Bronchial epithelial cell (primary cell): ENCODE data around the gene COPS7A. TPM values are rescaled to one million over a fixed set of nuclear protein-coding genes. Genes with fewer than 3 reads are reported as not detected.

Source experiments
- DNase-seq: peaks from one replicate; pipeline ENCODE4 v3.0.0-alpha.2; 2010; ENCODE audit warnings: low read depth
- FAIRE-seq: peaks from 2 replicates; lab custom pipeline; 2011; peaks lifted over from hg19 to GRCh38; lab: Jason Lieb, UNC
- H3K27me3 ChIP-seq: 2 replicates; pipeline ENCODE4 v1.5.1; 2011; ENCODE audit warnings: low read length; ENCODE audit not compliant: control insufficient read depth, insufficient read depth
- H3K36me3 ChIP-seq: 2 replicates; pipeline ENCODE4 v1.5.1; 2011; ENCODE audit warnings: low read length; ENCODE audit not compliant: control insufficient read depth, insufficient read depth
- H3K4me3 ChIP-seq: 2 replicates; pipeline ENCODE4 v1.5.1; 2011; ENCODE audit warnings: mild to moderate bottlenecking, low read depth, low read length, control low read depth
- total RNA-seq: library from RNA; depleted of rRNA; stranded (reverse); fragments of >200 nt; gene quantifications from 2 replicates; pipeline ENCODE4 v1.2.1, GENCODE V29; 2014
- TF ChIP-seq, protein P1 (sequence below): IDR thresholded peaks from 2 replicates; pipeline ENCODE4 v1.5.1; 2011; ENCODE audit warnings: mild to moderate bottlenecking, moderate library complexity, low read length, control low read depth, inconsistent platforms; ENCODE audit not compliant: insufficient read depth, severe bottlenecking

Gene COPS7A
- total RNA-seq, 1 donor from 2014 or later, result 63.7 TPM

DNA sequence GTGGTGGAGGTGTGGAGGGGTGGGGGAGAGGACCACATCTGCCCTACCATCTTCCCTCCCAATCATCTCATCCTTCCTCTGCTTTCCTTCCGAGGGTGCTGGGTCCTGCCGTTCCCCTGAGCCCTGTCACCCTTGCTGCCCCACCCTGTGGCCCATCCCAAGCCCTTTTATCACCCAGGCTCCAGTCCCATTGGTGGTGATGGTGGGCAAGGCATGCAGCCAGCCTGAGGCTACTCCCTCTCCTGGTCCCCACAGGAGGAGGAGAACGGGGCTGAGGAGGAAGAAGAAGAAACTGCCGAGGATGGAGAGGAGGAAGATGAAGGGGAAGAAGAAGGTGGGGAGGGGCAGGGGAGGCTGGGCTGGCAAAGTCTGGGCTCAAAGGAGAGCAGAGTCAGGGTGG, 45.8 kb downstream of the COPS7A start:
- no peak for FAIRE-seq
- H3K27me3 ChIP-seq, result no peaks in the 10 kb centered on the region

DNA sequence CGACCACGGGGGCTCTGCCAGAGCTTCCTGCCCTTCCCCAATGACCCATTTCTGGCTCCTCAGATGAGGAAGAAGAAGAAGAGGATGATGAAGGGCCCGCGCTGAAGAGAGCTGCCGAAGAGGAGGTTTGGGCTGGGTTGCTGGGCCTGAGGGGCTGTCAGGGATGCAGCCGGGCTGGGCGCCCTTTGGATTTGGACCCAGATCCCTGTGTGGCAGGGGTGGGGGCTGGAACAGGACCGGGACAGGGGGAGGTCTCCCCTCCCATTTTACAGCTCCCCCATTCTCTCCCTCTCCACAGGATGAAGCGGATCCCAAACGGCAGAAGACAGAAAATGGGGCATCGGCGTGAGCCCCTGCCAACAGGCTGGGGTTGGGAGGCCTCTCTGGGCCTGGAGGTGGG, 46.2 kb downstream of the COPS7A start:
- no peak for FAIRE-seq
- DNase-seq, result no peak
- Histone ChIP-seq H3K4me3 (no peak overlapping the region), H3K27me3 (no peaks in the 10 kb centered on the region), H3K36me3 (peaks cover 7% of the 10 kb centered on the region)
- TF ChIP-seq, protein P1, sequence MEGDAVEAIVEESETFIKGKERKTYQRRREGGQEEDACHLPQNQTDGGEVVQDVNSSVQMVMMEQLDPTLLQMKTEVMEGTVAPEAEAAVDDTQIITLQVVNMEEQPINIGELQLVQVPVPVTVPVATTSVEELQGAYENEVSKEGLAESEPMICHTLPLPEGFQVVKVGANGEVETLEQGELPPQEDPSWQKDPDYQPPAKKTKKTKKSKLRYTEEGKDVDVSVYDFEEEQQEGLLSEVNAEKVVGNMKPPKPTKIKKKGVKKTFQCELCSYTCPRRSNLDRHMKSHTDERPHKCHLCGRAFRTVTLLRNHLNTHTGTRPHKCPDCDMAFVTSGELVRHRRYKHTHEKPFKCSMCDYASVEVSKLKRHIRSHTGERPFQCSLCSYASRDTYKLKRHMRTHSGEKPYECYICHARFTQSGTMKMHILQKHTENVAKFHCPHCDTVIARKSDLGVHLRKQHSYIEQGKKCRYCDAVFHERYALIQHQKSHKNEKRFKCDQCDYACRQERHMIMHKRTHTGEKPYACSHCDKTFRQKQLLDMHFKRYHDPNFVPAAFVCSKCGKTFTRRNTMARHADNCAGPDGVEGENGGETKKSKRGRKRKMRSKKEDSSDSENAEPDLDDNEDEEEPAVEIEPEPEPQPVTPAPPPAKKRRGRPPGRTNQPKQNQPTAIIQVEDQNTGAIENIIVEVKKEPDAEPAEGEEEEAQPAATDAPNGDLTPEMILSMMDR, result no peak

More for the DNA sequence above, 45.8 kb downstream of the COPS7A start:
- DNase-seq, result no peak
- Histone ChIP-seq H3K4me3 (no peak overlapping the region), H3K36me3 (peaks cover 7% of the 10 kb centered on the region)
- TF ChIP-seq, protein P1, result no peak

DNA sequence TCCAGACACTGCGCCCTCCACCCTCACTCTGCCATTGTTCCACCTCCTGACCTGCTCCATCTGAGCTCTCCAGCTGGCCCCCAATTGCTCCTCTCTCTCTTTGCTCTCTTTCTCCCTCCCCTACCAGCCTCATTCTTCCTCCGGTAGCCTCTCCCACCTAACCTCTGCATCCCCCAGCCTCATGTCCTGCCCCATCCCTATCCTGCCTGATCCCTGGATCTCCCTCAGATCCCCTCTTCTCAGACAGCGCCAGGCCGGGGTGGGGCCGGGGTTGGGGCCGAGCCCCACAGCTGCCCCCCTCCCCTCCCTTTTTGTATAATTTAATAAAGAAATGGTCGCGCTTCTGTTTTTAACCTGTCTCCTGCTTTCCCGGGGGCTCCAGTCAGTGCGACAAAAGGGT, 46.8 kb downstream of the COPS7A start:
- FAIRE-seq (no peak), DNase-seq (no peak)
- peaks cover 7% of the 10 kb centered on the region for H3K36me3 ChIP-seq
- H3K4me3 ChIP-seq, result no peak overlapping the region
- TF ChIP-seq, protein P1, result no peak
- H3K27me3 ChIP-seq, result no peaks in the 10 kb centered on the region

DNA sequence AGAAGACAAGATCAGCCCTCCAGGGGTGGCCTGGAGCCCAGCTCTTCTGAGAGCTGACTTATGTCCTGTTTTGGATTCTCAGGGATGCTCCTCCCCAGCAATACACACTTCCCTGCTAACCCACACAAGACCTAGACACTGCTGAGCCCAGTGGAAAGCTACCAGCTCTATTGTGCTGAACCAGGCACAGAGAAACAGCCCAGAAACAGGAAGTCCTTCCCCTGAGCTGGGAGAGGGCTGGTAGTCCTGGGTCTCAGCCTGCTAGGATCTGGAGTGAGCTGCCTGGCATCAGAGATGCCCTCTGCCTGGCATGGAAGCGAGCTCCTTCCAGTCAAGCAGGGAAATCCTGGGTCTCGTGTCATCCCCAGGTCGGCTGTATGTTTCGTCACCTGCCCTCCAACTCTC, 47.2 kb downstream of the COPS7A start:
- TF ChIP-seq, protein P1, result no peak
- DNase-seq (no peak), FAIRE-seq (no peak)
- H3K36me3 ChIP-seq, result peaks cover 7% of the 10 kb centered on the region
- H3K27me3 ChIP-seq, result no peaks in the 10 kb centered on the region
- H3K4me3 ChIP-seq, result no peak overlapping the region

DNA sequence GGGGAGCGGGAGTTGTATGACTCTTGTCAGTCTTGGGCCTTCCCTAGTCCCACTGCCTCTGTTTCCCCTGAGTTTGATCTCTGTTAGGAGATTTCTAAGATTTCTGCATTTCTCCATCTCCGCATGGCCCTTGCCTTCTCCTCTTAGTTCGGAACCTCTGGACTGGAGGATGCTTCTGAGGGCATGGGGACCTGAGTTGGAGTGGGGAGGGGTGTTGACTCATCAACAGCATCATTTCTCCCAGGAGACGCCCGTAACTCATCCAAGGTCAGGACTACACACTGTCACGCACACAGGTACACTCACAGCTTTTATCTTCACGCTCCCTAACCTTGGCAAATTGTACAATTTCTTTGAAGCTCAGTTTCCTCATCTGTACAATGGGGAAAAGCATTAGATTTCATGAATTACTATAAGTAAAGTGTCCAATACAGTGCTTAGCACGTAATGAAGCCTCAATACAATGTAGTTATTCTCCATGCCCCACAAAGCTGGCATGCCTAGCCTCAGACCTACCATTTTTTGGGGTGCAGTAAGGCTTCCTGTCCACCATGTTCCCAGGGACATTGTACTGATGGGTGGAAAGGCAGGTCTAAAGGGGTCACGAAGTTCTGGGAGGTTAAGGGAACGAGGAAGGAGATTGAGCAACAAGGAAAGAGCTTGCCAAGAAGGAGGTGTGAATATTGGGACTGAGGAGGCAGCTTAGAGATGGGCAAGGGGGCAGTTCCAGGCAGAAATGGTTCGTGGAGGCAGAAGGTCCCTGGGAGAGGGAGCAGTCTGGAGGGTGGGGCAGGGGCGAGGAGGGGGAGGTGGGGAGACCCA, 47.9 kb downstream of the COPS7A start:
- Histone ChIP-seq H3K36me3 (peaks cover 7% of the 10 kb centered on the region), H3K27me3 (no peaks in the 10 kb centered on the region), H3K4me3 (no peak overlapping the region)
- TF ChIP-seq, protein P1, result no peak
- DNase-seq (no peak), FAIRE-seq (no peak)
